Measurements from ENCODE around the gene STX16. TPM values are rescaled to one million over a fixed set of nuclear protein-coding genes. Genes with fewer than 3 reads are reported as not detected.
A peak's percentile ranks its signal among the peaks of the same experiment; 100 is the strongest.

STX16 gene
- total and polyA plus RNA-seq, 2 of the 13 experiments (the other 11 are each of a cell fraction or from before 2014, with no cell fraction given): 28.0 to 72.7 TPM

GRCh38 chr20:58715801-58716475 is 64.9 kb downstream of the STX16 start (continued):
- TF ChIP-seq, protein P1, sequence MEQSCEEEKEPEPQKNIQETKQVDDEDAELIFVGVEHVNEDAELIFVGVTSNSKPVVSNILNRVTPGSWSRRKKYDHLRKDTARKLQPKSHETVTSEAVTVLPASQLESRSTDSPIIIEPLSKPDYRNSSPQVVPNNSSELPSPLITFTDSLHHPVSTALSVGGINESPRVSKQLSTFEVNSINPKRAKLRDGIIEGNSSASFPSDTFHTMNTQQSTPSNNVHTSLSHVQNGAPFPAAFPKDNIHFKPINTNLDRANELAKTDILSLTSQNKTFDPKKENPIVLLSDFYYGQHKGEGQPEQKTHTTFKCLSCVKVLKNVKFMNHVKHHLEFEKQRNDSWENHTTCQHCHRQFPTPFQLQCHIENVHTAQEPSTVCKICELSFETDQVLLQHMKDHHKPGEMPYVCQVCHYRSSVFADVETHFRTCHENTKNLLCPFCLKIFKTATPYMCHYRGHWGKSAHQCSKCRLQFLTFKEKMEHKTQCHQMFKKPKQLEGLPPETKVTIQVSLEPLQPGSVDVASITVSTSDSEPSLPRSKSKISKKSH (CRISPR knock-in tag; IDR thresholded peaks at IDR 0.05; ENCODE audit: borderline replicate concordance): 0 out of 2 replicates have a peak, but pooled peaks have one; percentile 6
- TF ChIP-seq HOXA5 (CRISPR knock-in tag; IDR thresholded peaks at IDR 0.05): no peak
- no peak for TF ChIP-seq SRSF4 (IDR thresholded peaks at IDR 0.05; ENCODE audit: low read depth, low read length, poor library complexity, severe bottlenecking)
- no peak for TF ChIP-seq FOXM1 (CRISPR knock-in tag; IDR thresholded peaks at IDR 0.05)
- no peak for TF ChIP-seq ZNF616 (CRISPR knock-in tag; IDR thresholded peaks at IDR 0.05; ENCODE audit: low read depth)
- peak; percentile 15; the same call in 1 of the 2 replicates for TF ChIP-seq NRL (CRISPR knock-in tag; IDR thresholded peaks at IDR 0.05; ENCODE audit: borderline replicate concordance)

DNA sequence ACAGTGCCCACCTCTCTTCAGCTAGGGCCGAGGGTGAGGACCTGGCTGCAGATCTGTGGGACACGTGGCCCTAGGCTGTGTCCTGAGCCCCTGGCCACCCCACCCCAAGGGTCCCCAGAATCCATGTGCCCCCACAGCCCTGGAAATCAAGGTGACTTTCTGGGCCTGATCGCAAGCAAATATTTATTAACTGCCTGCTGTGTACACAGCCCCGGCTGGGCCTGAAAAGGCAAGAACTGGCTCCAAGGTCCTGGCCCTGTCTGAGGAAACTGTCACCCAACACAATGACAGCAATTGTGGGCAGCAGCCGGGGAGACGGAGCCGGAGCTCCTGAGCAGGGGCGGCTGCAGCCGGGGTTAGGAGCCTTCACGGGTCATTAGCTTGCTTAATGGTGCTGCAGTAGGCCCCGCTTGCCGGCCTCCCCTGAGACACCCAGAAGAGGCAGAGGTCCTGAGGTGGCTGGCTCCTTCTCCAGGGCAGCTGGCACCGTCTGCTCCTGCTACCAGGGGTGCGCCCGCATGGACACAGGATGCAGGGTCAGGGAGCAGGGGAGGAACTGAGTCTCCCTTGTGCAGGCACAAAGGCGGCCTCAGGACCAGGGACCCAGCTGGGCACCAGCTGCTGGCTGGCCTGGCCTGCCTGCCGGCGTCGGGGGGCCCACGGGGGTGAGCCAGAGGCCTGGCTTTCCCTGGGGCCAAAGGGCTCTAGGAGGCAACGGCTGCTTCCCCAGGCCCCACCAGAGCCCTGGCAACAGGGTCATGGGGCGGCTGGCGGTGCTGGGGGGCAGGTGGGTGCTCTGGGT is 65.6 kb downstream of the STX16 start:
- CTCF ChIA-PET (ENCODE audit: low intra/inter-chr PET ratio, low total read pairs): no interaction called here
- no peaks in the 10 kb centered on the region for H3K9me3 ChIP-seq (ENCODE audit: low read length)
- H3K79me2 ChIP-seq (ENCODE audit: insufficient read depth, low read length): no peaks in the 10 kb centered on the region
- BruUV-seq (replicated peaks): no TSS peak
- no peak overlapping the region for H2AFZ ChIP-seq (ENCODE audit: low read length)
- WGBS (ENCODE audit: low lambda C conversion rate): 21% methylated on average over 15 of the region's 23 CpGs
- peak; percentile 65 for ATAC-seq
- H3K4me2 ChIP-seq (ENCODE audit: low read depth, low read length): peak overlapping the region; percentile 48
- H3K4me3 ChIP-seq (replicated peaks in 1 of 3; ENCODE audit: insufficient read depth in 1 of 3, low read depth in 2 of 3, low read length in 3 of 3): peak overlapping the region in 1 of 3 experiments; percentile 44; a peak in 1 of 6 replicates
- DNase-seq (ENCODE audit: low spot score): peak; percentile 53
- no peaks in the 10 kb centered on the region for H3K36me3 ChIP-seq (replicated peaks in 1 of 2; ENCODE audit: control insufficient read depth in 1 of 2, insufficient read depth in 2 of 2, low read length in 2 of 2)
- no peak overlapping the region for H3K27ac ChIP-seq (ENCODE audit: extremely low read length, insufficient read depth, low read length)
- in situ Hi-C loops (cut with HindIII; ENCODE audit: extremely low pct_ligation_motif_present, low pct_unique_long_range_greater_than_20kb): no loop called here
- H3K4me1 ChIP-seq (ENCODE audit: insufficient read depth, low read length): peaks cover 23% of the 10 kb centered on the region
- H3K27me3 ChIP-seq (ENCODE audit: control insufficient read depth in 1 of 2, insufficient read depth in 2 of 2, low read length in 2 of 2): peaks cover 2 to 22% of the 10 kb centered on the region in 2 experiments; a peak in 4 of 5 replicates
- intact Hi-C loops (cut with micrococcal nuclease; ENCODE audit: unreplicated experiment): no loop called here
- no peaks in the 10 kb centered on the region; the same call in 1 of the 2 replicates for H4K20me1 ChIP-seq (ENCODE audit: insufficient read depth, low read length)
- FAIRE-seq: peak; percentile 68
- H3K9ac ChIP-seq (ENCODE audit: insufficient read depth, low read depth, low read length): no peak overlapping the region
- POLR2A ChIA-PET: interaction anchor here (1.1 kb wide), 1 partner anchor 10 kb away, joined by 3 read pairs; no protein-coding TSS in a partner anchor
- TF ChIP-seq ZNF326 (CRISPR knock-in tag; IDR thresholded peaks at IDR 0.05; ENCODE audit: borderline replicate concordance): peak; percentile 16; the same call in 1 of the 2 replicates
- TF ChIP-seq ZNF510 (CRISPR knock-in tag; IDR thresholded peaks at IDR 0.05; ENCODE audit: low read depth): no peak
- TF ChIP-seq, protein P2, sequence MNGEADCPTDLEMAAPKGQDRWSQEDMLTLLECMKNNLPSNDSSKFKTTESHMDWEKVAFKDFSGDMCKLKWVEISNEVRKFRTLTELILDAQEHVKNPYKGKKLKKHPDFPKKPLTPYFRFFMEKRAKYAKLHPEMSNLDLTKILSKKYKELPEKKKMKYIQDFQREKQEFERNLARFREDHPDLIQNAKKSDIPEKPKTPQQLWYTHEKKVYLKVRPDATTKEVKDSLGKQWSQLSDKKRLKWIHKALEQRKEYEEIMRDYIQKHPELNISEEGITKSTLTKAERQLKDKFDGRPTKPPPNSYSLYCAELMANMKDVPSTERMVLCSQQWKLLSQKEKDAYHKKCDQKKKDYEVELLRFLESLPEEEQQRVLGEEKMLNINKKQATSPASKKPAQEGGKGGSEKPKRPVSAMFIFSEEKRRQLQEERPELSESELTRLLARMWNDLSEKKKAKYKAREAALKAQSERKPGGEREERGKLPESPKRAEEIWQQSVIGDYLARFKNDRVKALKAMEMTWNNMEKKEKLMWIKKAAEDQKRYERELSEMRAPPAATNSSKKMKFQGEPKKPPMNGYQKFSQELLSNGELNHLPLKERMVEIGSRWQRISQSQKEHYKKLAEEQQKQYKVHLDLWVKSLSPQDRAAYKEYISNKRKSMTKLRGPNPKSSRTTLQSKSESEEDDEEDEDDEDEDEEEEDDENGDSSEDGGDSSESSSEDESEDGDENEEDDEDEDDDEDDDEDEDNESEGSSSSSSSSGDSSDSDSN (CRISPR knock-in tag; IDR thresholded peaks at IDR 0.05): peak; percentile 76
- TF ChIP-seq ZNF274 (CRISPR knock-in tag; IDR thresholded peaks at IDR 0.05): peak; percentile 61; the same call in 1 of the 2 replicates
- no peak for TF ChIP-seq GPBP1L1 (CRISPR knock-in tag; IDR thresholded peaks at IDR 0.05)
- no peak for TF ChIP-seq NCOA1 (CRISPR knock-in tag; IDR thresholded peaks at IDR 0.05)
- TF ChIP-seq KDM4B (CRISPR knock-in tag; IDR thresholded peaks at IDR 0.05): no peak
- no peak for TF ChIP-seq ZNF766 (CRISPR knock-in tag; IDR thresholded peaks at IDR 0.05; ENCODE audit: borderline replicate concordance)
